Neural progenitor cell (in vitro differentiated cells): ENCODE data around the gene EEF1G.

Experiments used
- EZH2 ChIP-seq: fragments of 200-600 bp; sonication (generic); IDR thresholded peaks from 2 replicates; pipeline ENCODE4 v1.6.1; 2017; ENCODE audit warnings: antibody characterized with exemption, mild to moderate bottlenecking, moderate library complexity
- EZH2phosphoT487 ChIP-seq: fragments of 200-600 bp; sonication (generic); IDR thresholded peaks from 2 replicates; pipeline ENCODE4 v1.6.1; 2017; ENCODE audit warnings: antibody characterized with exemption
- TF ChIP-seq, protein P1 (sequence below): fragments of 200-600 bp; sonication (generic); IDR thresholded peaks from 2 replicates; pipeline ENCODE4 v1.5.1; 2017; ENCODE audit warnings: antibody characterized with exemption, mild to moderate bottlenecking

DNA sequence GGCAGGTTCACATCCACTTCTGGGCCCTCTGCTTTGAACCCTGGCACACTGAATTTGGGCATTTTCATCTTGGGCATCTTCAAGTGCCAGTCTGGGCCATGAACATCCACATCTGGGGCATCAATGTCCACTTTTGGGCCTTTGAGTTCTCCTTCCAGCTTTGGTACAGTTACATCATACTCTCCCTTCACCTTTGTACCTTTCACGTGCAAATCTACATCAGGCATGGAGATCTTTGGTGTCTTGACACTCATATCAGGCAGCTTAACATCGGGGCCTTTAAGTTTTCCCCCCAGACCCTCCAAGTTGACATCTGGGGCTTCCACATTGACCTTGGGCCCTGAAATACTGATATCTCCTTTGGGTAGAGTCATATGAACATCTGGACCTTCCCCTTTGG lies 41.6 kb downstream of the EEF1G start:
- TF ChIP-seq EZH2: no peak
- TF ChIP-seq, protein P1, sequence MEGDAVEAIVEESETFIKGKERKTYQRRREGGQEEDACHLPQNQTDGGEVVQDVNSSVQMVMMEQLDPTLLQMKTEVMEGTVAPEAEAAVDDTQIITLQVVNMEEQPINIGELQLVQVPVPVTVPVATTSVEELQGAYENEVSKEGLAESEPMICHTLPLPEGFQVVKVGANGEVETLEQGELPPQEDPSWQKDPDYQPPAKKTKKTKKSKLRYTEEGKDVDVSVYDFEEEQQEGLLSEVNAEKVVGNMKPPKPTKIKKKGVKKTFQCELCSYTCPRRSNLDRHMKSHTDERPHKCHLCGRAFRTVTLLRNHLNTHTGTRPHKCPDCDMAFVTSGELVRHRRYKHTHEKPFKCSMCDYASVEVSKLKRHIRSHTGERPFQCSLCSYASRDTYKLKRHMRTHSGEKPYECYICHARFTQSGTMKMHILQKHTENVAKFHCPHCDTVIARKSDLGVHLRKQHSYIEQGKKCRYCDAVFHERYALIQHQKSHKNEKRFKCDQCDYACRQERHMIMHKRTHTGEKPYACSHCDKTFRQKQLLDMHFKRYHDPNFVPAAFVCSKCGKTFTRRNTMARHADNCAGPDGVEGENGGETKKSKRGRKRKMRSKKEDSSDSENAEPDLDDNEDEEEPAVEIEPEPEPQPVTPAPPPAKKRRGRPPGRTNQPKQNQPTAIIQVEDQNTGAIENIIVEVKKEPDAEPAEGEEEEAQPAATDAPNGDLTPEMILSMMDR: no peak
- TF ChIP-seq EZH2phosphoT487: no peak
